ENCODE measurements around the gene DNAH8. TPM values are rescaled to one million over a fixed set of nuclear protein-coding genes. Genes with fewer than 3 reads are reported as not detected.

Gene DNAH8
- total and polyA plus RNA-seq, 2 donors (not counting 3 experiments of a cell fraction or from before 2014, with no cell fraction given) = 0.29 to 0.61 TPM

DNA sequence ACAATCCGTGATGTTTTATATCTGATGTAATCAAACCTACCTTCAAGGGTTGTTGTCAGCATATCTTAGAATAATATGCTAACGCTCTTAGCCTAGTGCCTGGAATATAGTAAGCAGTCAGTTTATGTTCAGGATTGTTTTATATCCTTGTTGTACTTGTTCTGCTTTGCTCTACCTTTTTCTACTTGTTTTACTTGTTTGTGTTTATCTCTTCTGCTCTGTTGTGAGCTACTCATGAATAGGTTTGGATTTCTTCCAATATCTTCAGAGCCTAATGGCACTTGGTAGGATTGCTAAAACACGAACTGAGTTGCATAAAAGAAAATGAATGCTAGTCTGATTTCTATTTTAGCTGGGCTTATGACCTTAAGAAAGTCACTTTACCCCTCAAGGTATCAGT lies 40.1 kb downstream of the DNAH8 start:
- Histone ChIP-seq H3K9ac (replicated peaks; ENCODE audit: extremely low read depth, insufficient read depth, low read length) (no peak overlapping the region), H3K36me3 (ENCODE audit: control insufficient read depth in 2 of 2, extremely low read depth in 1 of 2, insufficient read depth in 2 of 2, low read length in 2 of 2) (no peaks in the 10 kb centered on the region), H4K20me1 (replicated peaks; ENCODE audit: control insufficient read depth, extremely low read depth, insufficient read depth, low read length) (no peaks in the 10 kb centered on the region), H3K27ac (ENCODE audit: insufficient read depth, low read depth, low read length) (no peak overlapping the region), H3K9me1 (replicated peaks; ENCODE audit: control insufficient read depth, extremely low read depth, insufficient read depth, low read length) (no peaks in the 10 kb centered on the region), H3K4me2 (ENCODE audit: insufficient read depth, low read length) (no peak overlapping the region), H3K4me1 (ENCODE audit: control insufficient read depth, extremely low read depth, insufficient read depth, low read length) (peaks cover 5% of the 10 kb centered on the region), H3K9me3 (replicated peaks; ENCODE audit: control insufficient read depth, insufficient read depth, low read length) (no peaks in the 10 kb centered on the region), H3K79me2 (ENCODE audit: control insufficient read depth, insufficient read depth, low read length) (no peaks in the 10 kb centered on the region), H3K27me3 (ENCODE audit: control insufficient read depth in 2 of 2, insufficient read depth in 2 of 2, low read length in 2 of 2) (no peaks in the 10 kb centered on the region), H2AFZ (ENCODE audit: low read depth, low read length) (no peak overlapping the region), H3K4me3 (replicated peaks in 1 of 3; ENCODE audit: insufficient read depth in 1 of 3, low read depth in 1 of 3, low read length in 3 of 3) (no peak overlapping the region)
- BruUV-seq (replicated peaks) = no TSS peak
- TF ChIP-seq EZH2 (IDR thresholded peaks at IDR 0.05; ENCODE audit: borderline replicate concordance, low read depth, low read length, severe bottlenecking) = no peak
- no peak for TF ChIP-seq POLR2A (IDR thresholded peaks at IDR 0.05; ENCODE audit: low read depth, low read length)
- TF ChIP-seq FOS (IDR thresholded peaks at IDR 0.05; ENCODE audit: borderline replicate concordance, insufficient read depth, low read length) = no peak
- TF ChIP-seq, protein P1, sequence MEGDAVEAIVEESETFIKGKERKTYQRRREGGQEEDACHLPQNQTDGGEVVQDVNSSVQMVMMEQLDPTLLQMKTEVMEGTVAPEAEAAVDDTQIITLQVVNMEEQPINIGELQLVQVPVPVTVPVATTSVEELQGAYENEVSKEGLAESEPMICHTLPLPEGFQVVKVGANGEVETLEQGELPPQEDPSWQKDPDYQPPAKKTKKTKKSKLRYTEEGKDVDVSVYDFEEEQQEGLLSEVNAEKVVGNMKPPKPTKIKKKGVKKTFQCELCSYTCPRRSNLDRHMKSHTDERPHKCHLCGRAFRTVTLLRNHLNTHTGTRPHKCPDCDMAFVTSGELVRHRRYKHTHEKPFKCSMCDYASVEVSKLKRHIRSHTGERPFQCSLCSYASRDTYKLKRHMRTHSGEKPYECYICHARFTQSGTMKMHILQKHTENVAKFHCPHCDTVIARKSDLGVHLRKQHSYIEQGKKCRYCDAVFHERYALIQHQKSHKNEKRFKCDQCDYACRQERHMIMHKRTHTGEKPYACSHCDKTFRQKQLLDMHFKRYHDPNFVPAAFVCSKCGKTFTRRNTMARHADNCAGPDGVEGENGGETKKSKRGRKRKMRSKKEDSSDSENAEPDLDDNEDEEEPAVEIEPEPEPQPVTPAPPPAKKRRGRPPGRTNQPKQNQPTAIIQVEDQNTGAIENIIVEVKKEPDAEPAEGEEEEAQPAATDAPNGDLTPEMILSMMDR (IDR thresholded peaks at IDR 0.05; ENCODE audit: extremely low read depth in 1 of 2, insufficient read depth in 1 of 2, low read depth in 1 of 2, low read length in 2 of 2) = no peak
- TF ChIP-seq, protein P2, sequence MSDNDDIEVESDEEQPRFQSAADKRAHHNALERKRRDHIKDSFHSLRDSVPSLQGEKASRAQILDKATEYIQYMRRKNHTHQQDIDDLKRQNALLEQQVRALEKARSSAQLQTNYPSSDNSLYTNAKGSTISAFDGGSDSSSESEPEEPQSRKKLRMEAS (IDR thresholded peaks at IDR 0.05; ENCODE audit: insufficient read depth, insufficient read length) = no peak
- TF ChIP-seq POLR2AphosphoS5 (IDR thresholded peaks at IDR 0.05; ENCODE audit: insufficient read depth, low read depth, low read length) = no peak
- TF ChIP-seq MYC (IDR thresholded peaks at IDR 0.05; ENCODE audit: low read depth, low read length) = no peak
- no peak for TF ChIP-seq GATA2 (IDR thresholded peaks at IDR 0.05; ENCODE audit: insufficient read depth, insufficient read length, low read depth, low read length)
- no peak for TF ChIP-seq JUN (IDR thresholded peaks at IDR 0.05; ENCODE audit: borderline replicate concordance, insufficient read depth, insufficient read length, low read depth)
- intact Hi-C loops (cut with micrococcal nuclease) (no loop called here), dilution Hi-C loops (cut with MboI; ENCODE audit: extremely low pct_ligation_motif_present, low sequenced_read_pairs) (no loop called here)
- CTCF ChIA-PET = interaction anchor here (1.0 kb wide), 1 partner anchor 18 kb away, joined by 3 read pairs; no protein-coding TSS in a partner anchor
- FAIRE-seq = no peak
- POLR2A ChIA-PET = no interaction called here
- no peak for DNase-seq (ENCODE audit: low read depth, low spot score)
